ENCODE data around the gene AARS2.

Gene AARS2

DNA sequence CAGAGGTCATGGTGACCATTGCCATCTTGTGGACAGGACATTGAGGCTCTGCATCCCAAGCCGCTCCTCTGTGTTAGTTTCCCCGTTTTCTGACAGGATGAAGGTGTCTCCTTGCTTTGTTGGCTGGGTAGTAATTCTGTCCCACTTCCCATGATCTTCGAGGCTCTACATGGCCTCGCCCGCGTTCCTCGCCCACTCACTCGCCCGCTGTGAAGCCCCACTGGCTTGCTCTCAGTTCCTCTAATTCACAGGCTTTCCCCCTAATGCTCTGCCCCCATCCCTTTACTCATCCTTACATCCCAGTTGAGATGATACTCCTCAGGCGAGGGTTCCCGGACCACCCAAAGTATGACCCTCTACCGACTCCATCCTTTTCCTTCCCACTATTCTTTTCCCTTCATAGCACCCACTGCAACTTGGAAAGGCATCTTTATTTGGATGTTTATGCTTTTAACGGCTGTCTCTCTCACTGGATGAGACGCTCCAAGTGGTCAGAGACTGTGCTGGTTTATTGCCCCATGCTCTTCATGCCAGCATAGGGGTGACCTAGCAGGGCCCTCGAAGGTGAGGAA is 55.3 kb downstream of the AARS2 start:
- peak overlapping the region; percentile 55 for H3K27ac ChIP-seq (ENCODE audit: low read depth, low read length)
- no peaks in the 10 kb centered on the region for H3K9me2 ChIP-seq (replicated peaks; ENCODE audit: control insufficient read depth, low read length)
- H4K20me1 ChIP-seq (ENCODE audit: control insufficient read depth, insufficient read depth, low read depth, low read length): no peaks in the 10 kb centered on the region; the same call in 1 of the 2 replicates
- H3K9me3 ChIP-seq (ENCODE audit: control insufficient read depth, insufficient read depth, low read length): no peaks in the 10 kb centered on the region
- peaks cover 79% of the 10 kb centered on the region for H3K36me3 ChIP-seq (ENCODE audit: control insufficient read depth, low read length)
- peaks cover 31% of the 10 kb centered on the region for H3K79me2 ChIP-seq (ENCODE audit: control insufficient read depth, low read length)
- peaks cover 50% of the 10 kb centered on the region for H3F3A ChIP-seq (ENCODE audit: control insufficient read depth, insufficient read depth)
- no peak for TF ChIP-seq EZH2phosphoT487 (IDR thresholded peaks at IDR 0.05; ENCODE audit: borderline replicate concordance, low read length)
- TF ChIP-seq, protein P1, sequence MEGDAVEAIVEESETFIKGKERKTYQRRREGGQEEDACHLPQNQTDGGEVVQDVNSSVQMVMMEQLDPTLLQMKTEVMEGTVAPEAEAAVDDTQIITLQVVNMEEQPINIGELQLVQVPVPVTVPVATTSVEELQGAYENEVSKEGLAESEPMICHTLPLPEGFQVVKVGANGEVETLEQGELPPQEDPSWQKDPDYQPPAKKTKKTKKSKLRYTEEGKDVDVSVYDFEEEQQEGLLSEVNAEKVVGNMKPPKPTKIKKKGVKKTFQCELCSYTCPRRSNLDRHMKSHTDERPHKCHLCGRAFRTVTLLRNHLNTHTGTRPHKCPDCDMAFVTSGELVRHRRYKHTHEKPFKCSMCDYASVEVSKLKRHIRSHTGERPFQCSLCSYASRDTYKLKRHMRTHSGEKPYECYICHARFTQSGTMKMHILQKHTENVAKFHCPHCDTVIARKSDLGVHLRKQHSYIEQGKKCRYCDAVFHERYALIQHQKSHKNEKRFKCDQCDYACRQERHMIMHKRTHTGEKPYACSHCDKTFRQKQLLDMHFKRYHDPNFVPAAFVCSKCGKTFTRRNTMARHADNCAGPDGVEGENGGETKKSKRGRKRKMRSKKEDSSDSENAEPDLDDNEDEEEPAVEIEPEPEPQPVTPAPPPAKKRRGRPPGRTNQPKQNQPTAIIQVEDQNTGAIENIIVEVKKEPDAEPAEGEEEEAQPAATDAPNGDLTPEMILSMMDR (IDR thresholded peaks at IDR 0.05; ENCODE audit: low read depth, low read length, poor library complexity, severe bottlenecking): no peak
- H3K4me3 ChIP-seq (ENCODE audit: low read length): peak overlapping the region; percentile 87
- H3K4me1 ChIP-seq (ENCODE audit: control insufficient read depth, low read length): peaks cover 68% of the 10 kb centered on the region
- H3K4me2 ChIP-seq (ENCODE audit: low read length): peak overlapping the region; percentile 94
- H3K27me3 ChIP-seq (ENCODE audit: control insufficient read depth, low read length): no peaks in the 10 kb centered on the region

DNA sequence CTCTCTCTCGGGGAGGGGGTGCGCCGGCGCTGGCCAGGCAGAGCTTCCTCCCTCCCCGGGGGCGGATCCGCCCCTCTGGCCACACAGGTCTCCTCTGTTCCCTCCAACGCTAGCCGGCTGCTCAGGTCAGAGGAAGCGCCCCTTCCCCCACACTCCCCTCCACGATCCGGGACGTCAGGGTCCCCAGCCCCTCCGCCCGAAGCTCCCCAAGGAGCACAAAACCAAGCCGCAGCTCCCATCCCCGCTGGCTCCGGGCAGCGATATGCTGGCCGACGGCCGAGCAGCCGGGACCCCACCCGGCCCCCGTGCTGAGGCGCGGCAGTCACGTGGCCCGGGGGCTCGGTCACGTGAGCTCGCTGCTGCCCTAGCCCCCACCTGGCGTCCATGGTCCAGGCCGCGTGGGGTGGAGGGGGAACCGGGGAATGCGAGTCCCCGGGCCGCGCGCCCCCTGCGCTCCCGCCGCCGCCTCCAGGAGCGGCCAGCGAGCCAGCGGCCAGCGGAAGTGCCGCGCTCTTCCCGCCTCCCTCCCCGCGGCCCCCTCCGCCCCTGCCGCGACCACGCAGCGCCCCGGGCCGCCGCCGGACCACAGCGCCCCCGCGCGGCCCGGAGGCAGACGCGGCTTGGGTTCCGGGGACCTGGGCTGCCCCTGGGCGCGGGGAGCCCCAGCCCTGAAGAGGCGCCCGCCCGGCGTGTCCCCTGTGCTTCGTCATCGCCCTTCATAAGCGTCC is 56.0 kb downstream of the AARS2 start, which contains the start of gene SLC35B2:
Gene SLC35B2, minus strand, starts transcription at position 504 of the 728 bp plus-strand sequence. Its CDS starts 118 bp downstream, at position 386.
- H3F3A ChIP-seq (ENCODE audit: control insufficient read depth, insufficient read depth): peaks cover 56% of the 10 kb centered on the region
- H3K9me2 ChIP-seq (replicated peaks; ENCODE audit: control insufficient read depth, low read length): no peaks in the 10 kb centered on the region
- H3K4me2 ChIP-seq (ENCODE audit: low read length): peak within 1 kb of the TSS; percentile 94
- H4K20me1 ChIP-seq (ENCODE audit: control insufficient read depth, insufficient read depth, low read depth, low read length): no peaks in the 10 kb centered on the region; the same call in 1 of the 2 replicates
- peaks cover 25% of the 10 kb centered on the region for H3K79me2 ChIP-seq (ENCODE audit: control insufficient read depth, low read length)
- peaks cover 62% of the 10 kb centered on the region for H3K4me1 ChIP-seq (ENCODE audit: control insufficient read depth, low read length)
- TF ChIP-seq, protein P1 (IDR thresholded peaks at IDR 0.05; ENCODE audit: low read depth, low read length, poor library complexity, severe bottlenecking): peak; percentile 57
- no peak for TF ChIP-seq EZH2phosphoT487 (IDR thresholded peaks at IDR 0.05; ENCODE audit: borderline replicate concordance, low read length)
- no peaks in the 10 kb centered on the region for H3K27me3 ChIP-seq (ENCODE audit: control insufficient read depth, low read length)
- peaks cover 79% of the 10 kb centered on the region for H3K36me3 ChIP-seq (ENCODE audit: control insufficient read depth, low read length)
- no peaks in the 10 kb centered on the region for H3K9me3 ChIP-seq (ENCODE audit: control insufficient read depth, insufficient read depth, low read length)
- peak within 1 kb of the TSS; percentile 55 for H3K27ac ChIP-seq (ENCODE audit: low read depth, low read length)
- H3K4me3 ChIP-seq (ENCODE audit: low read length): peak within 1 kb of the TSS; percentile 87

DNA sequence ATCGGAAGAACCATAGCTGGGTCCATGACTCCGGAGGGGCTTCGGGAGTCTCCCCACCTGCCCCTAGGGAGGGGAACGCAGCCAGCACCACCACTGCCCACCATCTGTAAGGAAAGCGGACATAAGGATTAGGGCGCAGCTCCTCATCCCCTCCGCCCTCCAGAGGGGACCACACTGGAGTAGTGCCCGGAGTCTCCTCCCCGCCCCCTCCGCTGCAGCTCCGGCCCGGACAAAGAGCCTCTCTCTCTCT is 56.4 kb downstream of the AARS2 start:
- Histone ChIP-seq H4K20me1 (ENCODE audit: control insufficient read depth, insufficient read depth, low read depth, low read length) (no peaks in the 10 kb centered on the region; the same call in none of the 2 replicates), H3K4me3 (ENCODE audit: low read length) (peak overlapping the region; percentile 87), H3K4me2 (ENCODE audit: low read length) (peak overlapping the region; percentile 94), H3K9me2 (replicated peaks; ENCODE audit: control insufficient read depth, low read length) (no peaks in the 10 kb centered on the region), H3K79me2 (ENCODE audit: control insufficient read depth, low read length) (peaks cover 20% of the 10 kb centered on the region), H3K9me3 (ENCODE audit: control insufficient read depth, insufficient read depth, low read length) (no peaks in the 10 kb centered on the region), H3F3A (ENCODE audit: control insufficient read depth, insufficient read depth) (peaks cover 61% of the 10 kb centered on the region), H3K36me3 (ENCODE audit: control insufficient read depth, low read length) (peaks cover 79% of the 10 kb centered on the region), H3K27ac (ENCODE audit: low read depth, low read length) (peak overlapping the region; percentile 55), H3K27me3 (ENCODE audit: control insufficient read depth, low read length) (no peaks in the 10 kb centered on the region), H3K4me1 (ENCODE audit: control insufficient read depth, low read length) (peaks cover 57% of the 10 kb centered on the region)
- TF ChIP-seq, protein P1 (IDR thresholded peaks at IDR 0.05; ENCODE audit: low read depth, low read length, poor library complexity, severe bottlenecking): no peak
- no peak for TF ChIP-seq EZH2phosphoT487 (IDR thresholded peaks at IDR 0.05; ENCODE audit: borderline replicate concordance, low read length)
